ENCODE data around the gene KDM5B. TPM values are rescaled to one million over a fixed set of nuclear protein-coding genes. Genes with fewer than 3 reads are reported as not detected.

The KDM5B gene
- total and polyA plus RNA-seq, 2 of the 8 experiments (the other 6 are each of a cell fraction or from before 2014, with no cell fraction given) = 73.3 to 210 TPM

DNA sequence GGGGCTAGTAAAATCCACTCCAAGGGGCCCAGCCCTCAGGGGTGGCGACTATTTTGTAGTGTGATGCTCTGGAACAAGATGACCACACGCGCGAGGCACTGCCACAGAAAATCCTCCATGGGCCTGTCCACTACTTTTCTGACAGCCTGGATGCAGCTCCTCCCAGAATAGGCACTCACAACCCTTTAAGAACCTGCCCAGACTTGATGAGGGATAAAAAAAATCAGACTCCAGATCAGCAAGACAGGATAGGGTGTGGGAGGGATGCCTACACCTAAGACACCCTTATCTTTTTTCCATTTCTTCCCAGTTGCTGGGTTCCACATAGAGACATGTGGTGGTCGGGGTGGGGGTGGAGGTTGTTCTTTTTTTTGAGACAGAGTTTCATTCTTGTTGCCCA is 36.0 kb upstream of the KDM5B start:
- Histone ChIP-seq H2BK20ac (ENCODE audit: low read length) (no peak overlapping the region), H3K4me1 (replicated peaks in 1 of 4; ENCODE audit: control insufficient read depth in 3 of 4, insufficient read depth in 4 of 4, low read length in 3 of 4) (peaks cover 0 to 5% (median 0%) of the 10 kb centered on the region in 4 experiments; a peak in 1 of 7 replicates), H3K4ac (replicated peaks; ENCODE audit: insufficient read length, low read depth, low read length) (no peak overlapping the region), H3K23ac (ENCODE audit: insufficient read length) (no peak overlapping the region), H4K8ac (ENCODE audit: extremely low read depth, insufficient read depth, low read length) (no peak overlapping the region), H3K9me3 (ENCODE audit: insufficient read depth in 2 of 2, low read depth in 1 of 2, low read length in 1 of 2) (no peaks in the 10 kb centered on the region), H3K79me2 (ENCODE audit: control insufficient read depth in 1 of 2, insufficient read depth in 2 of 2, low read length in 2 of 2) (no peaks in the 10 kb centered on the region), H3K36me3 (ENCODE audit: control insufficient read depth in 2 of 4, insufficient read depth in 4 of 4, low read length in 3 of 4) (peaks cover 0 to 2% (median under 1%) of the 10 kb centered on the region in 4 experiments; a peak in 2 of 8 replicates), H2BK15ac (ENCODE audit: low read length) (no peak overlapping the region), H3K18ac (ENCODE audit: extremely low read depth, low read length) (no peak overlapping the region), H3K4me2 (ENCODE audit: insufficient read depth in 1 of 2, low read depth in 2 of 2, low read length in 2 of 2) (no peak overlapping the region), H2BK12ac (ENCODE audit: low read depth, low read length) (no peak overlapping the region), H4K20me1 (replicated peaks in 1 of 2; ENCODE audit: control insufficient read depth in 1 of 2, insufficient read depth in 2 of 2, low read length in 2 of 2) (peaks cover 1 to 3% of the 10 kb centered on the region in 2 experiments), H3K14ac (ENCODE audit: insufficient read length) (no peak overlapping the region), H3K56ac (replicated peaks; ENCODE audit: insufficient read length, low read depth, low read length) (no peak overlapping the region), H2BK120ac (replicated peaks; ENCODE audit: low read depth, low read length) (no peak overlapping the region), H4K91ac (replicated peaks; ENCODE audit: insufficient read length, low read length) (no peak overlapping the region), H3K4me3 (ENCODE audit: extremely low read depth in 1 of 4, insufficient read depth in 2 of 4, low read depth in 3 of 4, low read length in 4 of 4) (no peak overlapping the region), H3K27ac (ENCODE audit: low read depth, low read length) (no peak overlapping the region), H2AFZ (ENCODE audit: low read length) (no peak overlapping the region), H3K27me3 (replicated peaks in 1 of 4; ENCODE audit: control insufficient read depth in 3 of 4, extremely low read depth in 1 of 4, insufficient read depth in 3 of 4, low read length in 3 of 4) (no peaks in the 10 kb centered on the region), H2BK5ac (ENCODE audit: low read depth, low read length) (no peak overlapping the region), H3K9ac (replicated peaks in 1 of 4; ENCODE audit: extremely low read depth in 1 of 4, low read depth in 3 of 4, low read length in 3 of 4) (no peak overlapping the region), H3K23me2 (ENCODE audit: low read depth, low read length) (no peaks in the 10 kb centered on the region), H2AK5ac (ENCODE audit: low read depth, low read length) (no peak overlapping the region), H4K5ac (ENCODE audit: insufficient read length, low read depth, low read length) (no peak overlapping the region), H3K79me1 (ENCODE audit: low read depth, low read length) (0 out of 2 replicates have a peak, but pooled peaks cover 2% of the 10 kb centered on the region)
- DNase-seq (ENCODE audit: low read depth in 1 of 2, low spot score in 2 of 2) (no peak), FAIRE-seq (no peak)
- 92% methylated on average over 5 of the region's 5 CpGs; no CpG with 5 or more reads in 1 of the 2 experiments for WGBS, 2 experiments (ENCODE audit: extremely low coverage in 1 of 2, insufficient coverage in 1 of 2, insufficient read length in 1 of 2, insufficient replicate concordance in 2 of 2, low coverage in 1 of 2, low lambda C conversion rate in 2 of 2, missing lambda C conversion rate in 1 of 2)
- CTCF ChIA-PET (ENCODE audit: partially characterized antibody) = interaction anchor here (1.0 to 4.6 kb wide), 4 partner anchors 9 to 185 kb away, joined by 3 to 24 read pairs (median 4); no protein-coding TSS in a partner anchor
- POLR2A ChIA-PET (ENCODE audit: partially characterized antibody) = interaction anchor here (0.8 to 1.5 kb wide), 5 partner anchors 10 to 46 kb away, joined by 3 to 4 read pairs (median 3); no protein-coding TSS in a partner anchor
- TF ChIP-seq RFX5 (IDR thresholded peaks at IDR 0.05; ENCODE audit: borderline replicate concordance, low read depth, low read length) = no peak
- TF ChIP-seq, protein P1, sequence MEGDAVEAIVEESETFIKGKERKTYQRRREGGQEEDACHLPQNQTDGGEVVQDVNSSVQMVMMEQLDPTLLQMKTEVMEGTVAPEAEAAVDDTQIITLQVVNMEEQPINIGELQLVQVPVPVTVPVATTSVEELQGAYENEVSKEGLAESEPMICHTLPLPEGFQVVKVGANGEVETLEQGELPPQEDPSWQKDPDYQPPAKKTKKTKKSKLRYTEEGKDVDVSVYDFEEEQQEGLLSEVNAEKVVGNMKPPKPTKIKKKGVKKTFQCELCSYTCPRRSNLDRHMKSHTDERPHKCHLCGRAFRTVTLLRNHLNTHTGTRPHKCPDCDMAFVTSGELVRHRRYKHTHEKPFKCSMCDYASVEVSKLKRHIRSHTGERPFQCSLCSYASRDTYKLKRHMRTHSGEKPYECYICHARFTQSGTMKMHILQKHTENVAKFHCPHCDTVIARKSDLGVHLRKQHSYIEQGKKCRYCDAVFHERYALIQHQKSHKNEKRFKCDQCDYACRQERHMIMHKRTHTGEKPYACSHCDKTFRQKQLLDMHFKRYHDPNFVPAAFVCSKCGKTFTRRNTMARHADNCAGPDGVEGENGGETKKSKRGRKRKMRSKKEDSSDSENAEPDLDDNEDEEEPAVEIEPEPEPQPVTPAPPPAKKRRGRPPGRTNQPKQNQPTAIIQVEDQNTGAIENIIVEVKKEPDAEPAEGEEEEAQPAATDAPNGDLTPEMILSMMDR (IDR thresholded peaks at IDR 0.05; ENCODE audit: control extremely low read depth in 1 of 3, insufficient read depth in 1 of 3, low read depth in 1 of 3, low read length in 3 of 3) = no peak
- TF ChIP-seq EGR1 (IDR thresholded peaks at IDR 0.05; ENCODE audit: borderline replicate concordance, low read depth, low read length) = no peak
- TF ChIP-seq HDAC2 (IDR thresholded peaks at IDR 0.05; ENCODE audit: borderline replicate concordance in 1 of 2, low read depth in 2 of 2, low read length in 2 of 2) = no peak
- TF ChIP-seq SAP30 (IDR thresholded peaks at IDR 0.05; ENCODE audit: insufficient read depth, insufficient replicate concordance, low read length) = no peak
- no peak for TF ChIP-seq CHD2 (IDR thresholded peaks at IDR 0.05; ENCODE audit: low read length)
- TF ChIP-seq JUN (IDR thresholded peaks at IDR 0.05; ENCODE audit: low read depth, low read length) = no peak
- TF ChIP-seq TBP (IDR thresholded peaks at IDR 0.05; ENCODE audit: low read depth, low read length) = no peak
- no peak for TF ChIP-seq PHF8 (conservative IDR thresholded peaks at IDR 0.05; ENCODE audit: low read depth, low read length)
- no peak for TF ChIP-seq RXRA (IDR thresholded peaks at IDR 0.05; ENCODE audit: insufficient read depth, low read depth, low read length)
- no peak for TF ChIP-seq JUND (IDR thresholded peaks at IDR 0.05; ENCODE audit: low read length)

All from H1 (cell line).